HEK293 (cell line): Measurements from ENCODE around the gene NIPBL.

Source experiments
- GFI1B ChIP-seq: fragments of 450-650 bp; formaldehyde crosslinking; IDR thresholded peaks from 2 replicates; pipeline ENCODE4 v1.5.1; 2016; ENCODE audit warnings: missing biosample characterization, missing genetic modification characterization
- GLI2 ChIP-seq: fragments of 450-650 bp; formaldehyde crosslinking; IDR thresholded peaks from 2 replicates; pipeline ENCODE4; 2017; ENCODE audit warnings: missing biosample characterization, missing genetic modification characterization, low read depth, borderline replicate concordance
- OVOL3 ChIP-seq: fragments of 450-650 bp; formaldehyde crosslinking; IDR thresholded peaks from 2 replicates; pipeline ENCODE4 v1.5.1; 2016; ENCODE audit warnings: missing biosample characterization, missing genetic modification characterization
- SALL2 ChIP-seq: fragments of 450-650 bp; formaldehyde crosslinking; IDR thresholded peaks from 2 replicates; pipeline ENCODE4 v1.5.0; 2017; ENCODE audit warnings: missing biosample characterization, mild to moderate bottlenecking, missing genetic modification characterization, borderline replicate concordance
- SCRT1 ChIP-seq: fragments of 450-650 bp; formaldehyde crosslinking; IDR thresholded peaks from 2 replicates; pipeline ENCODE4 v1.5.1; 2016; ENCODE audit warnings: missing biosample characterization, missing genetic modification characterization, borderline replicate concordance
- ZFHX2 ChIP-seq: fragments of 450-650 bp; formaldehyde crosslinking; conservative IDR thresholded peaks from 2 replicates; pipeline ENCODE4 v1.5.1; 2016; ENCODE audit warnings: missing biosample characterization, missing genetic modification characterization
- ZNF10 ChIP-seq: fragments of 450-650 bp; formaldehyde crosslinking; IDR thresholded peaks from 2 replicates; pipeline ENCODE4 v1.5.1; 2017; ENCODE audit warnings: missing biosample characterization, missing genetic modification characterization
- ZNF121 ChIP-seq: fragments of 450-650 bp; formaldehyde crosslinking; IDR thresholded peaks from 2 replicates; pipeline ENCODE4 v1.5.1; 2016; ENCODE audit warnings: missing biosample characterization, missing genetic modification characterization
- ZNF221 ChIP-seq: fragments of 450-650 bp; formaldehyde crosslinking; IDR thresholded peaks from 2 replicates; pipeline ENCODE4 v1.5.1; 2017; ENCODE audit warnings: missing biosample characterization, missing genetic modification characterization, borderline replicate concordance
- ZNF423 ChIP-seq: fragments of 450-650 bp; formaldehyde crosslinking; IDR thresholded peaks from 2 replicates; pipeline ENCODE4 v1.5.1; 2016; ENCODE audit warnings: missing biosample characterization, missing genetic modification characterization
- ZNF529 ChIP-seq: fragments of 450-650 bp; formaldehyde crosslinking; IDR thresholded peaks from 2 replicates; pipeline ENCODE4 v1.5.1; 2017; ENCODE audit warnings: missing genetic modification characterization, missing biosample characterization; ENCODE audit not compliant: insufficient replicate concordance
- ZNF707 ChIP-seq: fragments of 450-650 bp; formaldehyde crosslinking; IDR thresholded peaks from 2 replicates; pipeline ENCODE4 v1.5.1; 2016; ENCODE audit warnings: missing biosample characterization, missing genetic modification characterization
- ZNF768 ChIP-seq: fragments of 450-650 bp; formaldehyde crosslinking; IDR thresholded peaks from 2 replicates; pipeline ENCODE4 v1.5.1; 2018; ENCODE audit warnings: missing biosample characterization, mild to moderate bottlenecking, missing genetic modification characterization
- ZNF843 ChIP-seq: fragments of 450-650 bp; formaldehyde crosslinking; IDR thresholded peaks from 2 replicates; pipeline ENCODE4 v1.5.1; 2016; ENCODE audit warnings: missing biosample characterization, missing genetic modification characterization
- ZSCAN23 ChIP-seq: fragments of 450-650 bp; formaldehyde crosslinking; IDR thresholded peaks from 2 replicates; pipeline ENCODE4 v1.5.1; 2016; ENCODE audit warnings: missing biosample characterization, missing genetic modification characterization
- ZXDB ChIP-seq: fragments of 450-650 bp; formaldehyde crosslinking; IDR thresholded peaks from 2 replicates; pipeline ENCODE4 v1.5.1; 2016; ENCODE audit warnings: missing biosample characterization, missing genetic modification characterization
- TF ChIP-seq, protein P1 (sequence below): fragments of 450-650 bp; formaldehyde crosslinking; conservative IDR thresholded peaks from 2 replicates; pipeline ENCODE4 v1.5.1; 2016; ENCODE audit warnings: low read depth, missing biosample characterization, missing genetic modification characterization
- TF ChIP-seq, protein P2 (sequence below): fragments of 450-650 bp; formaldehyde crosslinking; IDR thresholded peaks from 2 replicates; pipeline ENCODE4 v1.5.1; 2016; ENCODE audit warnings: missing biosample characterization, missing genetic modification characterization
- TF ChIP-seq, protein P3 (sequence below): fragments of 450-650 bp; formaldehyde crosslinking; IDR thresholded peaks from 2 replicates; pipeline ENCODE4 v1.5.1; 2016; ENCODE audit warnings: missing biosample characterization, missing genetic modification characterization
- TF ChIP-seq, protein P4 (sequence below): fragments of 450-650 bp; formaldehyde crosslinking; IDR thresholded peaks from 2 replicates; pipeline ENCODE4 v1.5.1; 2017; ENCODE audit warnings: missing biosample characterization, missing genetic modification characterization
- TF ChIP-seq, protein P5 (sequence below): fragments of 450-650 bp; formaldehyde crosslinking; IDR thresholded peaks from 2 replicates; pipeline ENCODE4 v1.5.1; 2017; ENCODE audit warnings: missing biosample characterization, missing genetic modification characterization
- TF ChIP-seq, protein P6 (sequence below): fragments of 450-650 bp; formaldehyde crosslinking; IDR thresholded peaks from 2 replicates; pipeline ENCODE4 v1.5.1; 2016; ENCODE audit warnings: missing biosample characterization, missing genetic modification characterization
- TF ChIP-seq, protein P7 (sequence below): fragments of 450-650 bp; formaldehyde crosslinking; IDR thresholded peaks from 2 replicates; pipeline ENCODE4 v1.5.1; 2016; ENCODE audit warnings: missing biosample characterization, missing genetic modification characterization
- TF ChIP-seq, protein P8 (sequence below): fragments of 450-650 bp; formaldehyde crosslinking; IDR thresholded peaks from 2 replicates; pipeline ENCODE4 v1.5.1; 2016; ENCODE audit warnings: missing biosample characterization, missing genetic modification characterization

NIPBL gene

DNA sequence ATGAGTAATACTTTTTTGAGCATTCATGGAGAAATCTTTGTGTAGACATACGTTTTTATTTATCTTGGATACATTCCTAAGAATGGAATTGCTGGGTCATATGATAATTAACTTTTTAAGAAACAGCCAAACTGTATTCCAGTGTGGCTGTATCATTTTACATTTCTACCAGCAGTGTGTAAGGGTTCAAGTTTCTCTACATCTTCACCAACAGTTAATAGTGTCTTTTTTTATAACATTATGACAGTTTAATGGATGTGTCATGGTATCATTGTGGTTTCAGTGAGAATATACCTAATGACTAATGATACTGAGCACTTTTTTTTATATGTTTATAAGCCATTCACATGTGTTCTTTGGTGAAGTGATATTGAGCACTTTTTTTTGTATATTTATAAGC lies 52.4 kb downstream of the NIPBL start (continued):
- TF ChIP-seq, protein P1, sequence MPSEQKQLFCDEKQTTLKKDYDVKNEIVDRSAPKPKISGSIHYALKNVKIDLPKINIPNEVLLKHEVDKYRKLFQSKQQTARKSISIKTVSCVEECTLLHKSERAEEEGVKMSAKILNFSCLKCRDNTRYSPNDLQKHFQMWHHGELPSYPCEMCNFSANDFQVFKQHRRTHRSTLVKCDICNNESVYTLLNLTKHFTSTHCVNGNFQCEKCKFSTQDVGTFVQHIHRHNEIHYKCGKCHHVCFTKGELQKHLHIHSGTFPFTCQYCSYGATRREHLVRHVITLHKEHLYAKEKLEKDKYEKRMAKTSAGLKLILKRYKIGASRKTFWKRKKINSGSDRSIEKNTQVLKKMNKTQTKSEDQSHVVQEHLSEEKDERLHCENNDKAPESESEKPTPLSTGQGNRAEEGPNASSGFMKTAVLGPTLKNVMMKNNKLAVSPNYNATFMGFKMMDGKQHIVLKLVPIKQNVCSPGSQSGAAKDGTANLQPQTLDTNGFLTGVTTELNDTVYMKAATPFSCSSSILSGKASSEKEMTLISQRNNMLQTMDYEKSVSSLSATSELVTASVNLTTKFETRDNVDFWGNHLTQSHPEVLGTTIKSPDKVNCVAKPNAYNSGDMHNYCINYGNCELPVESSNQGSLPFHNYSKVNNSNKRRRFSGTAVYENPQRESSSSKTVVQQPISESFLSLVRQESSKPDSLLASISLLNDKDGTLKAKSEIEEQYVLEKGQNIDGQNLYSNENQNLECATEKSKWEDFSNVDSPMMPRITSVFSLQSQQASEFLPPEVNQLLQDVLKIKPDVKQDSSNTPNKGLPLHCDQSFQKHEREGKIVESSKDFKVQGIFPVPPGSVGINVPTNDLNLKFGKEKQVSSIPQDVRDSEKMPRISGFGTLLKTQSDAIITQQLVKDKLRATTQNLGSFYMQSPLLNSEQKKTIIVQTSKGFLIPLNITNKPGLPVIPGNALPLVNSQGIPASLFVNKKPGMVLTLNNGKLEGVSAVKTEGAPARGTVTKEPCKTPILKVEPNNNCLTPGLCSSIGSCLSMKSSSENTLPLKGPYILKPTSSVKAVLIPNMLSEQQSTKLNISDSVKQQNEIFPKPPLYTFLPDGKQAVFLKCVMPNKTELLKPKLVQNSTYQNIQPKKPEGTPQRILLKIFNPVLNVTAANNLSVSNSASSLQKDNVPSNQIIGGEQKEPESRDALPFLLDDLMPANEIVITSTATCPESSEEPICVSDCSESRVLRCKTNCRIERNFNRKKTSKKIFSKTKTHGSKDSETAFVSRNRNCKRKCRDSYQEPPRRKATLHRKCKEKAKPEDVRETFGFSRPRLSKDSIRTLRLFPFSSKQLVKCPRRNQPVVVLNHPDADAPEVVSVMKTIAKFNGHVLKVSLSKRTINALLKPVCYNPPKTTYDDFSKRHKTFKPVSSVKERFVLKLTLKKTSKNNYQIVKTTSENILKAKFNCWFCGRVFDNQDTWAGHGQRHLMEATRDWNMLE, result 0 out of 2 replicates have a peak, but pooled peaks have one; percentile 39
- TF ChIP-seq ZFHX2 (tag by site-specific recombination) (no peak), SCRT1 (tag by site-specific recombination) (no peak), ZNF768 (peak; percentile 60; the same call in 1 of the 2 replicates), ZNF221 (tag by site-specific recombination) (0 out of 2 replicates have a peak, but pooled peaks have one; percentile 79), SALL2 (tag by site-specific recombination) (no peak), ZNF10 (tag by site-specific recombination) (peak; percentile 93), ZNF423 (tag by site-specific recombination) (no peak; the same call in 1 of the 2 replicates), ZNF843 (tag by site-specific recombination) (peak; percentile 96), ZNF529 (tag by site-specific recombination) (no peak), GLI2 (tag by site-specific recombination) (peak; percentile 62; the same call in 1 of the 2 replicates), ZXDB (tag by site-specific recombination) (peak; percentile 89), ZNF707 (no peak), GFI1B (tag by site-specific recombination) (no peak; the same call in 1 of the 2 replicates), OVOL3 (tag by site-specific recombination) (peak; percentile 82; the same call in 1 of the 2 replicates), ZSCAN23 (tag by site-specific recombination) (peak; percentile 91), ZNF121 (tag by site-specific recombination) (0 out of 2 replicates have a peak, but pooled peaks have one; percentile 10)
- TF ChIP-seq, protein P2, sequence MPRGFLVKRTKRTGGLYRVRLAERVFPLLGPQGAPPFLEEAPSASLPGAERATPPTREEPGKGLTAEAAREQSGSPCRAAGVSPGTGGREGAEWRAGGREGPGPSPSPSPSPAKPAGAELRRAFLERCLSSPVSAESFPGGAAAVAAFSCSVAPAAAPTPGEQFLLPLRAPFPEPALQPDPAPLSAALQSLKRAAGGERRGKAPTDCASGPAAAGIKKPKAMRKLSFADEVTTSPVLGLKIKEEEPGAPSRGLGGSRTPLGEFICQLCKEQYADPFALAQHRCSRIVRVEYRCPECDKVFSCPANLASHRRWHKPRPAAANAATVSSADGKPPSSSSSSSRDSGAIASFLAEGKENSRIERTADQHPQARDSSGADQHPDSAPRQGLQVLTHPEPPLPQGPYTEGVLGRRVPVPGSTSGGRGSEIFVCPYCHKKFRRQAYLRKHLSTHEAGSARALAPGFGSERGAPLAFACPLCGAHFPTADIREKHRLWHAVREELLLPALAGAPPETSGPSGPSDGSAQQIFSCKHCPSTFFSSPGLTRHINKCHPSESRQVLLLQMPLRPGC, result peak; percentile 90
- TF ChIP-seq, protein P3, sequence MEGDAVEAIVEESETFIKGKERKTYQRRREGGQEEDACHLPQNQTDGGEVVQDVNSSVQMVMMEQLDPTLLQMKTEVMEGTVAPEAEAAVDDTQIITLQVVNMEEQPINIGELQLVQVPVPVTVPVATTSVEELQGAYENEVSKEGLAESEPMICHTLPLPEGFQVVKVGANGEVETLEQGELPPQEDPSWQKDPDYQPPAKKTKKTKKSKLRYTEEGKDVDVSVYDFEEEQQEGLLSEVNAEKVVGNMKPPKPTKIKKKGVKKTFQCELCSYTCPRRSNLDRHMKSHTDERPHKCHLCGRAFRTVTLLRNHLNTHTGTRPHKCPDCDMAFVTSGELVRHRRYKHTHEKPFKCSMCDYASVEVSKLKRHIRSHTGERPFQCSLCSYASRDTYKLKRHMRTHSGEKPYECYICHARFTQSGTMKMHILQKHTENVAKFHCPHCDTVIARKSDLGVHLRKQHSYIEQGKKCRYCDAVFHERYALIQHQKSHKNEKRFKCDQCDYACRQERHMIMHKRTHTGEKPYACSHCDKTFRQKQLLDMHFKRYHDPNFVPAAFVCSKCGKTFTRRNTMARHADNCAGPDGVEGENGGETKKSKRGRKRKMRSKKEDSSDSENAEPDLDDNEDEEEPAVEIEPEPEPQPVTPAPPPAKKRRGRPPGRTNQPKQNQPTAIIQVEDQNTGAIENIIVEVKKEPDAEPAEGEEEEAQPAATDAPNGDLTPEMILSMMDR (tag by site-specific recombination), result no peak
- TF ChIP-seq, protein P4, sequence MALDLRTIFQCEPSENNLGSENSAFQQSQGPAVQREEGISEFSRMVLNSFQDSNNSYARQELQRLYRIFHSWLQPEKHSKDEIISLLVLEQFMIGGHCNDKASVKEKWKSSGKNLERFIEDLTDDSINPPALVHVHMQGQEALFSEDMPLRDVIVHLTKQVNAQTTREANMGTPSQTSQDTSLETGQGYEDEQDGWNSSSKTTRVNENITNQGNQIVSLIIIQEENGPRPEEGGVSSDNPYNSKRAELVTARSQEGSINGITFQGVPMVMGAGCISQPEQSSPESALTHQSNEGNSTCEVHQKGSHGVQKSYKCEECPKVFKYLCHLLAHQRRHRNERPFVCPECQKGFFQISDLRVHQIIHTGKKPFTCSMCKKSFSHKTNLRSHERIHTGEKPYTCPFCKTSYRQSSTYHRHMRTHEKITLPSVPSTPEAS (tag by site-specific recombination), result peak; percentile 55; the same call in 1 of the 2 replicates
- TF ChIP-seq, protein P5, sequence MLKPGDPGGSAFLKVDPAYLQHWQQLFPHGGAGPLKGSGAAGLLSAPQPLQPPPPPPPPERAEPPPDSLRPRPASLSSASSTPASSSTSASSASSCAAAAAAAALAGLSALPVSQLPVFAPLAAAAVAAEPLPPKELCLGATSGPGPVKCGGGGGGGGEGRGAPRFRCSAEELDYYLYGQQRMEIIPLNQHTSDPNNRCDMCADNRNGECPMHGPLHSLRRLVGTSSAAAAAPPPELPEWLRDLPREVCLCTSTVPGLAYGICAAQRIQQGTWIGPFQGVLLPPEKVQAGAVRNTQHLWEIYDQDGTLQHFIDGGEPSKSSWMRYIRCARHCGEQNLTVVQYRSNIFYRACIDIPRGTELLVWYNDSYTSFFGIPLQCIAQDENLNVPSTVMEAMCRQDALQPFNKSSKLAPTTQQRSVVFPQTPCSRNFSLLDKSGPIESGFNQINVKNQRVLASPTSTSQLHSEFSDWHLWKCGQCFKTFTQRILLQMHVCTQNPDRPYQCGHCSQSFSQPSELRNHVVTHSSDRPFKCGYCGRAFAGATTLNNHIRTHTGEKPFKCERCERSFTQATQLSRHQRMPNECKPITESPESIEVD (tag by site-specific recombination), result peak; percentile 100
- TF ChIP-seq, protein P6, sequence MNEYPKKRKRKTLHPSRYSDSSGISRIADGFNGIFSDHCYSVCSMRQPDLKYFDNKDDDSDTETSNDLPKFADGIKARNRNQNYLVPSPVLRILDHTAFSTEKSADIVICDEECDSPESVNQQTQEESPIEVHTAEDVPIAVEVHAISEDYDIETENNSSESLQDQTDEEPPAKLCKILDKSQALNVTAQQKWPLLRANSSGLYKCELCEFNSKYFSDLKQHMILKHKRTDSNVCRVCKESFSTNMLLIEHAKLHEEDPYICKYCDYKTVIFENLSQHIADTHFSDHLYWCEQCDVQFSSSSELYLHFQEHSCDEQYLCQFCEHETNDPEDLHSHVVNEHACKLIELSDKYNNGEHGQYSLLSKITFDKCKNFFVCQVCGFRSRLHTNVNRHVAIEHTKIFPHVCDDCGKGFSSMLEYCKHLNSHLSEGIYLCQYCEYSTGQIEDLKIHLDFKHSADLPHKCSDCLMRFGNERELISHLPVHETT, result peak; percentile 92; the same call in 1 of the 2 replicates
- TF ChIP-seq, protein P7, sequence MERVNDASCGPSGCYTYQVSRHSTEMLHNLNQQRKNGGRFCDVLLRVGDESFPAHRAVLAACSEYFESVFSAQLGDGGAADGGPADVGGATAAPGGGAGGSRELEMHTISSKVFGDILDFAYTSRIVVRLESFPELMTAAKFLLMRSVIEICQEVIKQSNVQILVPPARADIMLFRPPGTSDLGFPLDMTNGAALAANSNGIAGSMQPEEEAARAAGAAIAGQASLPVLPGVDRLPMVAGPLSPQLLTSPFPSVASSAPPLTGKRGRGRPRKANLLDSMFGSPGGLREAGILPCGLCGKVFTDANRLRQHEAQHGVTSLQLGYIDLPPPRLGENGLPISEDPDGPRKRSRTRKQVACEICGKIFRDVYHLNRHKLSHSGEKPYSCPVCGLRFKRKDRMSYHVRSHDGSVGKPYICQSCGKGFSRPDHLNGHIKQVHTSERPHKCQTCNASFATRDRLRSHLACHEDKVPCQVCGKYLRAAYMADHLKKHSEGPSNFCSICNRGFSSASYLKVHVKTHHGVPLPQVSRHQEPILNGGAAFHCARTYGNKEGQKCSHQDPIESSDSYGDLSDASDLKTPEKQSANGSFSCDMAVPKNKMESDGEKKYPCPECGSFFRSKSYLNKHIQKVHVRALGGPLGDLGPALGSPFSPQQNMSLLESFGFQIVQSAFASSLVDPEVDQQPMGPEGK (tag by site-specific recombination), result peak; percentile 34; the same call in 1 of the 2 replicates
- TF ChIP-seq, protein P8, sequence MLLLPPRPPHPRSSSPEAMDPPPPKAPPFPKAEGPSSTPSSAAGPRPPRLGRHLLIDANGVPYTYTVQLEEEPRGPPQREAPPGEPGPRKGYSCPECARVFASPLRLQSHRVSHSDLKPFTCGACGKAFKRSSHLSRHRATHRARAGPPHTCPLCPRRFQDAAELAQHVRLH, result peak; percentile 90; the same call in 1 of the 2 replicates
